GM23338 (cell line): ENCODE measurements around the gene RBM3. TPM values are rescaled to one million over a fixed set of nuclear protein-coding genes. Genes with fewer than 3 reads are reported as not detected.

Experiments used
- ATAC-seq: fragments of 200-7000 bp; cut with Tn5 transposase; 3 replicates; pipeline ENCODE4 v1.9.1; 2020
- DNase-seq: peaks from one replicate; pipeline ENCODE4 v3.0.0-alpha.2; 2015; ENCODE audit warnings: low spot score
- H2AFZ ChIP-seq: fragments of 200-600 bp; sonication (generic); 2 replicates; pipeline ENCODE4 v1.8.0; 2016; ENCODE audit warnings: antibody characterized with exemption, mild to moderate bottlenecking, moderate library complexity
- H3F3A ChIP-seq: fragments of 200-600 bp; sonication (generic); replicated peaks from 2 replicates; pipeline ENCODE4 v1.8.0; 2017; ENCODE audit warnings: antibody characterized with exemption, mixed run types, low read depth
- H3K27ac ChIP-seq: fragments of 200-600 bp; sonication (generic); 2 replicates; pipeline ENCODE4 v1.6.1; 2016; ENCODE audit warnings: low read depth
- H3K27me3 ChIP-seq: fragments of 200-600 bp; sonication (generic); 2 replicates; pipeline ENCODE4 v1.8.0; 2016; ENCODE audit warnings: mild to moderate bottlenecking, mixed run types, moderate library complexity; ENCODE audit not compliant: insufficient read depth
- H3K36me3 ChIP-seq: fragments of 200-600 bp; sonication (generic); 2 replicates; pipeline ENCODE4 v1.8.0; 2016; ENCODE audit warnings: mild to moderate bottlenecking; ENCODE audit not compliant: insufficient read depth
- H3K4me1 ChIP-seq: fragments of 200-600 bp; sonication (generic); 2 replicates; pipeline ENCODE4 v1.8.0; 2016; ENCODE audit warnings: mild to moderate bottlenecking, moderate library complexity; ENCODE audit not compliant: insufficient read depth
- H3K4me2 ChIP-seq: fragments of 200-600 bp; sonication (generic); 2 replicates; pipeline ENCODE4 v1.7.1; 2017; ENCODE audit warnings: mixed run types
- H3K4me3 ChIP-seq: fragments of 200-600 bp; sonication (generic); 2 replicates; pipeline ENCODE4 v1.6.1; 2016; ENCODE audit warnings: mixed run types
- H3K79me2 ChIP-seq: fragments of 200-600 bp; sonication (generic); replicated peaks from 2 replicates; pipeline ENCODE4 v1.8.0; 2017; ENCODE audit warnings: mild to moderate bottlenecking; ENCODE audit not compliant: insufficient read depth
- H3K9me2 ChIP-seq: fragments of 200-600 bp; sonication (generic); 2 replicates; pipeline ENCODE4 v1.8.0; 2017; ENCODE audit not compliant: insufficient read depth
- H4K20me1 ChIP-seq: fragments of 200-600 bp; sonication (generic); replicated peaks from 2 replicates; pipeline ENCODE4 v1.8.0; 2017; ENCODE audit warnings: mild to moderate bottlenecking; ENCODE audit not compliant: insufficient read depth
- H3K27ac Mint-ChIP-seq: 2 replicates; pipeline ENCODE4 v1.8.0; 2020; ENCODE audit warnings: inconsistent platforms, mild to moderate bottlenecking, moderate library complexity, mixed read lengths
- H3K27me3 Mint-ChIP-seq: 3 replicates; pipeline ENCODE4 v1.8.0; 2022; ENCODE audit warnings: low read depth, mild to moderate bottlenecking, moderate library complexity, mixed read lengths, inconsistent platforms; ENCODE audit not compliant: insufficient read depth, poor library complexity
- H3K36me3 Mint-ChIP-seq: 3 replicates; pipeline ENCODE4 v1.8.0; 2021; ENCODE audit warnings: low read depth, mild to moderate bottlenecking, inconsistent platforms, moderate library complexity, mixed read lengths
- H3K4me1 Mint-ChIP-seq: 3 replicates; pipeline ENCODE4 v1.8.0; 2020; ENCODE audit warnings: mild to moderate bottlenecking, inconsistent platforms, mixed read lengths
- H3K4me3 Mint-ChIP-seq: 3 replicates; pipeline ENCODE4 v1.8.0; 2021; ENCODE audit warnings: moderate library complexity, mild to moderate bottlenecking, inconsistent platforms, mixed read lengths
- H3K9me3 Mint-ChIP-seq: 3 replicates; pipeline ENCODE4 v1.8.0; 2020; ENCODE audit warnings: moderate library complexity, mild to moderate bottlenecking, inconsistent platforms, mixed read lengths
- polyA plus RNA-seq: library from polyadenylated mRNA; unstranded; fragments of >200 nt; fragmentation: Nextera tagmentation; extraction: Ambion mirVana; gene quantifications from 2 replicates; pipeline ENCODE4 v1.2.1, GENCODE V29; 2016
- total RNA-seq: library from RNA; depleted of rRNA; stranded (reverse); fragments of >200 nt; shearing (Covaris generic); gene quantifications from 2 replicates; pipeline ENCODE4 v1.2.3, GENCODE V29; 2014
- TF ChIP-seq, protein P1 (sequence below): fragments of 250-450 bp; sonication (Bioruptor Pico); IDR thresholded peaks from 2 replicates; pipeline ENCODE4 v1.5.0; 2020; ENCODE audit warnings: mild to moderate bottlenecking, moderate library complexity
- TF ChIP-seq, protein P2 (sequence below): IDR thresholded peaks from 2 replicates; pipeline ENCODE4 v1.6.1; 2016; ENCODE audit warnings: antibody characterized with exemption

Gene RBM3
- total and polyA plus RNA-seq, 2 experiments from 2014 or later = 77.5 to 103 TPM

DNA sequence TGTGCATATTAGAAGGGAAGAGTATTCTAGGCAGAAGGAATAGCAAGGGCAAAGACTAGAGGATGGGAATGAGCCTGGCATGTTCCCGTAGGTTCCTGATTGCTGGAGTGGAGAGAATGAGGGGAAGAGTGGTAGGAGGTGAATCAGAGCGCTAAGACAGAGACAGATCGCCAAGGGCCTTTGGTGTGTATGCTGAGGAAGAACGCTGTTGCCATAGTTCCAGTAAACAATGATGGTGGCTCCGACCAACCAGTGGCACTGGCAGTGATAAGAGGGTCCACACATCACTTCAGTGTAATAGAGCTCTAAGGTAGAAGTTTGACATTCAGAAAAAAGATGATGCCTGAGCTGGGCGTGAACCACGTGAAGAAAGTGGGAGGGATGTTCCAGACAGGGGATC lies 33.8 kb upstream of the RBM3 start (continued):
- TF ChIP-seq, protein P1, sequence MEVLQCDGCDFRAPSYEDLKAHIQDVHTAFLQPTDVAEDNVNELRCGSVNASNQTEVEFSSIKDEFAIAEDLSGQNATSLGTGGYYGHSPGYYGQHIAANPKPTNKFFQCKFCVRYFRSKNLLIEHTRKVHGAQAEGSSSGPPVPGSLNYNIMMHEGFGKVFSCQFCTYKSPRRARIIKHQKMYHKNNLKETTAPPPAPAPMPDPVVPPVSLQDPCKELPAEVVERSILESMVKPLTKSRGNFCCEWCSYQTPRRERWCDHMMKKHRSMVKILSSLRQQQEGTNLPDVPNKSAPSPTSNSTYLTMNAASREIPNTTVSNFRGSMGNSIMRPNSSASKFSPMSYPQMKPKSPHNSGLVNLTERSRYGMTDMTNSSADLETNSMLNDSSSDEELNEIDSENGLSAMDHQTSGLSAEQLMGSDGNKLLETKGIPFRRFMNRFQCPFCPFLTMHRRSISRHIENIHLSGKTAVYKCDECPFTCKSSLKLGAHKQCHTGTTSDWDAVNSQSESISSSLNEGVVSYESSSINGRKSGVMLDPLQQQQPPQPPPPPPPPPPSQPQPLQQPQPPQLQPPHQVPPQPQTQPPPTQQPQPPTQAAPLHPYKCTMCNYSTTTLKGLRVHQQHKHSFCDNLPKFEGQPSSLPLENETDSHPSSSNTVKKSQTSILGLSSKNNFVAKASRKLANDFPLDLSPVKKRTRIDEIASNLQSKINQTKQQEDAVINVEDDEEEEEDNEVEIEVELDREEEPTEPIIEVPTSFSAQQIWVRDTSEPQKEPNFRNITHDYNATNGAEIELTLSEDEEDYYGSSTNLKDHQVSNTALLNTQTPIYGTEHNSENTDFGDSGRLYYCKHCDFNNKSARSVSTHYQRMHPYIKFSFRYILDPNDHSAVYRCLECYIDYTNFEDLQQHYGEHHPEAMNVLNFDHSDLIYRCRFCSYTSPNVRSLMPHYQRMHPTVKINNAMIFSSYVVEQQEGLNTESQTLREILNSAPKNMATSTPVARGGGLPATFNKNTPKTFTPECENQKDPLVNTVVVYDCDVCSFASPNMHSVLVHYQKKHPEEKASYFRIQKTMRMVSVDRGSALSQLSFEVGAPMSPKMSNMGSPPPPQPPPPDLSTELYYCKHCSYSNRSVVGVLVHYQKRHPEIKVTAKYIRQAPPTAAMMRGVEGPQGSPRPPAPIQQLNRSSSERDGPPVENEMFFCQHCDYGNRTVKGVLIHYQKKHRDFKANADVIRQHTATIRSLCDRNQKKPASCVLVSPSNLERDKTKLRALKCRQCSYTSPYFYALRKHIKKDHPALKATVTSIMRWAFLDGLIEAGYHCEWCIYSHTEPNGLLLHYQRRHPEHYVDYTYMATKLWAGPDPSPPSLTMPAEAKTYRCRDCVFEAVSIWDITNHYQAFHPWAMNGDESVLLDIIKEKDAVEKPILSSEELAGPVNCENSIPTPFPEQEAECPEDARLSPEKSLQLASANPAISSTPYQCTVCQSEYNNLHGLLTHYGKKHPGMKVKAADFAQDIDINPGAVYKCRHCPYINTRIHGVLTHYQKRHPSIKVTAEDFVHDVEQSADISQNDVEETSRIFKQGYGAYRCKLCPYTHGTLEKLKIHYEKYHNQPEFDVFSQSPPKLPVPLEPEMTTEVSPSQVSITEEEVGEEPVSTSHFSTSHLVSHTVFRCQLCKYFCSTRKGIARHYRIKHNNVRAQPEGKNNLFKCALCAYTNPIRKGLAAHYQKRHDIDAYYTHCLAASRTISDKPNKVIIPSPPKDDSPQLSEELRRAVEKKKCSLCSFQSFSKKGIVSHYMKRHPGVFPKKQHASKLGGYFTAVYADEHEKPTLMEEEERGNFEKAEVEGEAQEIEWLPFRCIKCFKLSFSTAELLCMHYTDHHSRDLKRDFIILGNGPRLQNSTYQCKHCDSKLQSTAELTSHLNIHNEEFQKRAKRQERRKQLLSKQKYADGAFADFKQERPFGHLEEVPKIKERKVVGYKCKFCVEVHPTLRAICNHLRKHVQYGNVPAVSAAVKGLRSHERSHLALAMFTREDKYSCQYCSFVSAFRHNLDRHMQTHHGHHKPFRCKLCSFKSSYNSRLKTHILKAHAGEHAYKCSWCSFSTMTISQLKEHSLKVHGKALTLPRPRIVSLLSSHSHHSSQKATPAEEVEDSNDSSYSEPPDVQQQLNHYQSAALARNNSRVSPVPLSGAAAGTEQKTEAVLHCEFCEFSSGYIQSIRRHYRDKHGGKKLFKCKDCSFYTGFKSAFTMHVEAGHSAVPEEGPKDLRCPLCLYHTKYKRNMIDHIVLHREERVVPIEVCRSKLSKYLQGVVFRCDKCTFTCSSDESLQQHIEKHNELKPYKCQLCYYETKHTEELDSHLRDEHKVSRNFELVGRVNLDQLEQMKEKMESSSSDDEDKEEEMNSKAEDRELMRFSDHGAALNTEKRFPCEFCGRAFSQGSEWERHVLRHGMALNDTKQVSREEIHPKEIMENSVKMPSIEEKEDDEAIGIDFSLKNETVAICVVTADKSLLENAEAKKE (CRISPR knock-in tag) = no peak

DNA sequence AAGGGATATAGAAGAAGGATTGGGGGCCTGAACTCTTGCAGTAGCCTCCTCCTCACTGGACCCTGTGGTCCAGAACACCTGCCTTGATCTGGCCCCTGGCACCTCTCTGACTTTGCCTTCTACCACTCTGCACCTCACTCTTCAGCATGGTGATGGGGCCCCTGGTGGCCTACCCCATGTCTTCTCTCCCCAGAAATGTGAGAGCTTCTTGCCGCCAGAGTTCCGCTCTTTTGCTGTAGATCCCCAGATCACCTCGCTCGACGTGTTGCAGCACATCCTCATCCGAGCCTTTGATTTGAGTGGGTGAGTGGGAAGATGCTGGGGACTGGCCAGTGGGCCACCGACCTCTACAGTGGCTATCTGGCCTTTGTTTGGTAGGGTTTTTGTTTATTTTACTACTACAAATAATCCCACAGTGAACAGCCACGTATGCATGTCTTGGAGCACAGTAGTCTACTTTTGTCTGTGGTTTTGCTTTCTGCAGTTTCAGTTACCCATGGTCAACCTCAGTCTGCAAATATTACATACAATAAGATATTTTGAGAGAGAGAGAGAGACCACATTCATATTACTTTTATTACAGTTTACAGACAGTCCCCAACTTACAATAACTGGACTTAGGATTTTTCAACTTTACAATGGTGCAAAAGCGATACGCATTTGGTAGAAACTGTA lies 33.0 kb upstream of the RBM3 start:
- H3K36me3 Mint-ChIP-seq = peaks cover 8% of the 10 kb centered on the region; the same call in 1 of the 3 replicates
- no peaks in the 10 kb centered on the region for H3K9me3 Mint-ChIP-seq
- H3K79me2 ChIP-seq = no peaks in the 10 kb centered on the region
- H3K27ac ChIP-seq = no peak overlapping the region
- H3K4me2 ChIP-seq = no peak overlapping the region
- peak overlapping the region; percentile 5; the same call in 1 of the 3 replicates for H3K4me3 Mint-ChIP-seq
- H2AFZ ChIP-seq = no peak overlapping the region
- H4K20me1 ChIP-seq = no peaks in the 10 kb centered on the region
- no peaks in the 10 kb centered on the region for H3K36me3 ChIP-seq
- peaks cover 6% of the 10 kb centered on the region for H3K4me1 Mint-ChIP-seq
- DNase-seq (no peak), ATAC-seq (no peak)
- no peaks in the 10 kb centered on the region for H3F3A ChIP-seq
- H3K27ac Mint-ChIP-seq = no peak overlapping the region
- no peak overlapping the region for H3K4me3 ChIP-seq
- no peaks in the 10 kb centered on the region; the same call in 1 of the 2 replicates for H3K4me1 ChIP-seq
- no peaks in the 10 kb centered on the region for H3K27me3 Mint-ChIP-seq
- no peaks in the 10 kb centered on the region for H3K9me2 ChIP-seq
- H3K27me3 ChIP-seq = no peaks in the 10 kb centered on the region
- TF ChIP-seq, protein P1 (CRISPR knock-in tag) = no peak
- TF ChIP-seq, protein P2, sequence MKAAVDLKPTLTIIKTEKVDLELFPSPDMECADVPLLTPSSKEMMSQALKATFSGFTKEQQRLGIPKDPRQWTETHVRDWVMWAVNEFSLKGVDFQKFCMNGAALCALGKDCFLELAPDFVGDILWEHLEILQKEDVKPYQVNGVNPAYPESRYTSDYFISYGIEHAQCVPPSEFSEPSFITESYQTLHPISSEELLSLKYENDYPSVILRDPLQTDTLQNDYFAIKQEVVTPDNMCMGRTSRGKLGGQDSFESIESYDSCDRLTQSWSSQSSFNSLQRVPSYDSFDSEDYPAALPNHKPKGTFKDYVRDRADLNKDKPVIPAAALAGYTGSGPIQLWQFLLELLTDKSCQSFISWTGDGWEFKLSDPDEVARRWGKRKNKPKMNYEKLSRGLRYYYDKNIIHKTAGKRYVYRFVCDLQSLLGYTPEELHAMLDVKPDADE = no peak
